ENCODE data around the gene CPN2.

- TF ChIP-seq CTCF (conservative IDR thresholded peaks at IDR 0.05; ENCODE audit: low read length) (no peak), EZH2phosphoT487 (IDR thresholded peaks at IDR 0.05; ENCODE audit: borderline replicate concordance, low read depth, low read length) (no peak)
Measured at GRCh38 chr3:194375473-194376240, 24.5 kb upstream of the CPN2 start.

Data from OCI-LY7 (cell line).